Measurements from ENCODE around the gene NLRP1. TPM values are rescaled to one million over a fixed set of nuclear protein-coding genes. Genes with fewer than 3 reads are reported as not detected.

Gene NLRP1
- total RNA-seq, 1 donor from 2014 or later = 14.4 TPM

GRCh38 chr17:5562661-5563360 lies 21.5 kb downstream of the NLRP1 start:
- TF ChIP-seq CTCF (IDR thresholded peaks at IDR 0.05; ENCODE audit: insufficient read depth, low read length, poor library complexity, severe bottlenecking) = no peak
- H3K4me3 ChIP-seq (ENCODE audit: low read depth, low read length) = no peak overlapping the region
- no peaks in the 10 kb centered on the region for H3K27me3 ChIP-seq (ENCODE audit: control insufficient read depth, insufficient read depth, low read length)
- H3K36me3 ChIP-seq (ENCODE audit: control insufficient read depth, insufficient read depth, low read length) = no peaks in the 10 kb centered on the region
- DNase-seq (ENCODE audit: low read depth) = no peak

DNA sequence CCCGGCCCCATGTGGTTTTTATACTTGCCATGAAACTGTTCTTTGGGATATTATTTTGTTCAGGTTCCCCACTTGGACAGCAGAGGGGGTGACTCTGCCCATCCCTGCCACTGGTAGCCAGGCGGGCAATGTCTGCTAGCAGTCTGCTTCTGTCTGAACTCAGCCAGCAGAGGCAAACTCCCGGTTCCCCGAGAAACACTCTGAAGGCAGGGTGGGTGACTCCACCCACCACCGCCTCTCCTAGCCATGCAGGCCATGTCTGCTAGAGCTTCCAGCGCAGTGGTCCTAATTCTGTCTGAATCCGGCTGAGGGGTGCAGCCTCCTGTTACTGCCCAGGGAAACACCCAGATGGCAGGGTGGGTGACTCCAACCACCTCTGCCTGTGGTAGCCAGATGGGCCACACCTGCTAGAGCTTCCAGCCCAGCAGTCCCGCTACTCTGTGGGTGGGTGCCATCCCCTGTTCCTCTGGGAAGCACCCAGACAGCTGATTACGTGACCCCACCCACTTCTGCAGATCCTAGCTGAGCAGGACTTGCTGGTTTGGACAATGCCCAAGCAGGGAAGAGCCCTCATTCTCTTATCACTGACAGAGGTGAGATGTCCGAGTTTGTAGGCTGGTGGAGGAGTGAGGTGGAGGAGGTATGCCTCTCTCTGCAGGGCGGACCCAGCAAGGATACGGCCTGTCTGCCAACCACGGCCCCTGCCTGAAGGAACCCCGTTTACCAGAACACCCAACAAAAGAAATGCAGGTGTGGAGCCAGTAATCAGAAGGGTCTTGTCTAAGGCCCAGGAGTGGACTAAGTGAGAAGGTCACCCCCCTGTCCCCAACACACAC lies 22.4 kb downstream of the NLRP1 start:
- DNase-seq (ENCODE audit: low read depth) = no peak
- TF ChIP-seq CTCF (IDR thresholded peaks at IDR 0.05; ENCODE audit: insufficient read depth, low read length, poor library complexity, severe bottlenecking) = no peak
- no peaks in the 10 kb centered on the region for H3K27me3 ChIP-seq (ENCODE audit: control insufficient read depth, insufficient read depth, low read length)
- H3K36me3 ChIP-seq (ENCODE audit: control insufficient read depth, insufficient read depth, low read length) = no peaks in the 10 kb centered on the region
- H3K4me3 ChIP-seq (ENCODE audit: low read depth, low read length) = no peak overlapping the region

GRCh38 chr17:5560361-5560988 lies 23.8 kb downstream of the NLRP1 start:
- Histone ChIP-seq H3K4me3 (ENCODE audit: low read depth, low read length) (no peak overlapping the region), H3K36me3 (ENCODE audit: control insufficient read depth, insufficient read depth, low read length) (no peaks in the 10 kb centered on the region), H3K27me3 (ENCODE audit: control insufficient read depth, insufficient read depth, low read length) (no peaks in the 10 kb centered on the region)
- TF ChIP-seq CTCF (IDR thresholded peaks at IDR 0.05; ENCODE audit: insufficient read depth, low read length, poor library complexity, severe bottlenecking) = no peak
- no peak for DNase-seq (ENCODE audit: low read depth)

- no peak for TF ChIP-seq CTCF (IDR thresholded peaks at IDR 0.05; ENCODE audit: insufficient read depth, low read length, poor library complexity, severe bottlenecking)
- Histone ChIP-seq H3K36me3 (ENCODE audit: control insufficient read depth, insufficient read depth, low read length) (no peaks in the 10 kb centered on the region), H3K4me3 (ENCODE audit: low read depth, low read length) (no peak overlapping the region), H3K27me3 (ENCODE audit: control insufficient read depth, insufficient read depth, low read length) (no peaks in the 10 kb centered on the region)
- DNase-seq (ENCODE audit: low read depth) = no peak
Measured at GRCh38 chr17:5558815-5559785, 25.2 kb downstream of the NLRP1 start.

- DNase-seq (ENCODE audit: low read depth) = no peak
- Histone ChIP-seq H3K36me3 (ENCODE audit: control insufficient read depth, insufficient read depth, low read length) (no peaks in the 10 kb centered on the region), H3K27me3 (ENCODE audit: control insufficient read depth, insufficient read depth, low read length) (no peaks in the 10 kb centered on the region), H3K4me3 (ENCODE audit: low read depth, low read length) (no peak overlapping the region)
- no peak for TF ChIP-seq CTCF (IDR thresholded peaks at IDR 0.05; ENCODE audit: insufficient read depth, low read length, poor library complexity, severe bottlenecking)
Measured at GRCh38 chr17:5557990-5558389, 26.3 kb downstream of the NLRP1 start.

Measured in kidney epithelial cell (primary cell).